ENCODE measurements around the gene GLRA3.

Gene GLRA3

GRCh38 chr4:174592256-174592984, 236.6 kb downstream of the GLRA3 start:
- no peak for DNase-seq

DNA sequence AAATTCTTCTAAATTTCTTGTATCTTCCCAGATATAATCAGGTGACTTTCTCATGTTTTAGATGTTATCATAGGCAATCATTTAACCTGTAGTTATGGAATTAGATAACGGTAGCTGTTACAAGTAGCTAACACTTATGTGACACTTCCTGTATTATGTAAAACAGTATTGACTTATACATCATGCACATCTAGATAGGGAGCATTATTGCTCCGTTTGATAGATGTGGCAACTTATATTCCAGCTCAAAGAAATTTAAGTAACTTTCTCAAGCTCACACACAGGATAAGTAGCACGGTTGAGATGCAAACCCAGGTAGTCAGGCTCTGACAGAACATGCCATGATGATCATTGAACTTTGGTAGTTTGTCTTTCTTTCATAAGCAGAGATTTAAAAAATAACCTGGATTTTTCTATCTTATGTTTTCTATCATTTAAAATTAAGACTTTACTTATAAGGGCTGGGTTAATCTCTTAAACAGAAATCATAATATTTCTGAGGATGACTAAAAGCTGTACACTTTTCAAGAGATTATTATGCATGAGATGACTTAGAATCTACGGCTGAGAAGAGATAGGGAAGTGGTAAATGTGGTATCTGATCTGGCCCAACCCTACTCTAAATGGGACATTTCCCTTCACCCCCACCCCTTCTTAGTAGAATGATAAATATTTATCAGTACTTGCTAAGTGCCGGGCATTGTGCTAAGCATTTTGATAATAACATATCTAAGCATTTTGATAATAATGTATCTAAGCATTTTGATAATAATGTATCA, 237.6 kb downstream of the GLRA3 start:
- no peak for DNase-seq

GRCh38 chr4:174590336-174590735, 238.7 kb downstream of the GLRA3 start:
- DNase-seq, result no peak
